HPDE6-E6E7 (cell line): ENCODE data around the gene AGFG2.
"Not testable (repeated sequence)": the region's sequence is repeated elsewhere in the genome, so short reads cannot be mapped to it uniquely, and the experiment has no call there.

Experiments
- DNase-seq: peaks from one replicate; pipeline ENCODE4 v3.0.0; 2011; ENCODE audit warnings: missing footprints; ENCODE audit errors: extremely low spot score

The AGFG2 gene

DNA sequence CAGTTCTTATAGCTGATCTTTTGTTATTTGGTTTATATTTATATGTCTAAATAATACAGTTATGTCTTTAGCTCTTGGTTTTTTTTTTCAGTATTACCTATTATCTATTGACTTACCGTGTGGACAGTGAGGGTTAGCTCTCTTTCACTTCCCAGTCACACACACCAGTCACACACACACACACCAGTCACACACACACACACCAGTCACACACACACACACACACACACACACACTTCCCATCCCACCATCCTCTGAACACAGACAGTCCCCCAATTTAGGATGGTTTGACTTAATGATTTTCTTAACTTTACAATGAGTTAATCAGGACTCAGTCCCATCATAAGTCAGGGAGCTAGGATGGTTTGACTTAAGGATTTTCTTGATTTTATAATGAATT, 18.9 kb upstream of the AGFG2 start:
- DNase-seq, result no peak

GRCh38 chr7:100521076-100521475, 17.9 kb upstream of the AGFG2 start:
- no peak for DNase-seq

GRCh38 chr7:100521909-100522593, 17.0 kb upstream of the AGFG2 start:
- not testable (repeated sequence) for DNase-seq

DNA sequence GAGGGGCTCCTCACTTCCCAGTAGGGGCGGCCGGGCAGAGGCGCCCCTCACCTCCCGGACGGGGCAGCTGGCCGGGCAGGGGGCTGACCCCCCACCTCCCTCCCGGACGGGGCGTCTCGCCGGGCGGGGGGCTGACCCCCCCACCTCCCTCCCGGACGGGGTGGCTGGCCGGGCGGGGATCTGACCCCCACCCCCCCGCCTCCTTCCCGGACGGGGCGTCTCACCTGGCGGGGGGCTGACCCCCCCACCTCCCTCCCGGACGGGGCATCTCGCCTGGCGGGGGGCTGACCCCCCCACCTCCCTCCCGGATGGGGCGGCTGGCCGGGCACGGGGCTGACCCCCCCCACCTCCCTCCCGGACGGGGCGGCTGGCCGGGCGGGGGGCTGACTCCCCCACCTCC, 15.8 kb upstream of the AGFG2 start:
- not testable (repeated sequence) for DNase-seq

DNA sequence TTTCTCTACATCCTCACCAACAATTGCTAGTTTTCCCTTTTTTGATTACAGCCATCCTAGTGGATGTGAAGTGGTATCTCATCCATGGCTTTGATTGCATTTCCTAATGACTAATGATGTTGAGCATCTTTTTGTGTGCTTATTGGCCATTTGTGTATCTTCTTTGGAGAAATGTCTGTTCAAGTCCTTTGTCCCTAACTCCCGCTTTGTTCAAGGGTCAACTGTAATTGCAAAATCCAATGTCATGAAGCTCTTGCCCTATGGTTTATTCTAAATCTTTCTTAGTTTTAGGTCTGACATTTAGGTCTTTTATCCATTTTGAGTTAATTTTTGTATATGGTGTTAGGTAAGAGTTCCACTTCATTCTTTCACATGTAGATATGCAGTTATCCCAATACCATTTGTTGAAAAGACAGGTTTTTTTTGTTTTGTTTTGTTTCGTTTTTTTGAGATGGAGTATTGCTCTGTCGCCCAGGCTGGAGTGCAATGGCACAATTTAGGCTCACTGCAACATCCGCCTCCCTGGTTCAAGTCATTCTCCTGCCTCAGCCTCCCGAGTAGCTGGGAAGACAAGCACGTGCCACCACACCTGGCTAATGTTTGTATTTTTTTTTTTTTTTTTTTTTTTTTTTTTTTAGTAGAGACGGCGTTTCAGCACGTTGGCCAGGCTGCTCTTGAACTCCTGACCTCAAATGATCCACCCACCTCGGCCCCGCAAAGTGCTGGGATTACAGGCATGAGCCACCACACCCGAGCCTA, 10.7 kb upstream of the AGFG2 start:
- not testable (repeated sequence) for DNase-seq

GRCh38 chr7:100532165-100533022, 6.6 kb upstream of the AGFG2 start:
- no peak for DNase-seq

DNA sequence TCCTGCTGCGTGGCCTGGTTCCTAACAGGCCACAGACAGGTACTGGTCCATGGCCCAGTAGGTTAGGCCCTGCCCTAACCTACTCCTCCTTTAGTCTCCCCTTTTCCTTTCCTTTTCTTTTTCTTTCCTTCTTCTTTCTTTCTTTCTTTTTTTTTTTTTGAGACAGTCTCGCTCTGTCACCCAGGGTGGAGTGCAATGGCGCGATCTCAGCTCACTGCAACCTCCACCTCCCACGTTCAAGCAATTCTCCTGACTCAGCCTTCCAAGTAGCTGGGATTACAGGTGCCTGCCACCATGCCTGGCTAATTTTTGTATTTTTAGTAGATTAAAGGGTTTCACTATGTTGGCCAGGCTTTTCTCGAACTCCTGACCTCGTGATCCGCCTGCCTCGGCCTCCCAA, 3.0 kb upstream of the AGFG2 start:
- not testable (repeated sequence) for DNase-seq

- not testable (repeated sequence) for DNase-seq
Observed at GRCh38 chr7:100536695-100537094, 2.3 kb upstream of the AGFG2 start.

DNA sequence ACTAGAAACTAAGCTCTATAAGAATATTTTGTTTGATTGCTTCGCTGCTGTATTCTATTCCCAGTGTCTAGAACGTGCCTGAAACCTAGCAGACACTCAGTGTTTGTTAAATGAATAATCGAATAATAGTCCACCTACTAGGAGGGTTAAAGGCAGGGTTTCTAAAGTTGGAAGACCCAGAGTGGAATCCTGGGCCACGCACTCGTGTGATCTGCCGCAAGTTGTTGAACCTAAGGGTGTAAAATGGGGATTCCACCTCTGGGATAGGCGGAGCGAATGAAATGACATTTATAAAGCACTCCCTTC, 702 bp upstream of the AGFG2 start:
- DNase-seq, result no peak

GRCh38 chr7:100539436-100540006, 518 bp downstream of the AGFG2 start:
- DNase-seq, result no peak

GRCh38 chr7:100540073-100540723, 1.2 kb downstream of the AGFG2 start:
- DNase-seq, result no peak

DNA sequence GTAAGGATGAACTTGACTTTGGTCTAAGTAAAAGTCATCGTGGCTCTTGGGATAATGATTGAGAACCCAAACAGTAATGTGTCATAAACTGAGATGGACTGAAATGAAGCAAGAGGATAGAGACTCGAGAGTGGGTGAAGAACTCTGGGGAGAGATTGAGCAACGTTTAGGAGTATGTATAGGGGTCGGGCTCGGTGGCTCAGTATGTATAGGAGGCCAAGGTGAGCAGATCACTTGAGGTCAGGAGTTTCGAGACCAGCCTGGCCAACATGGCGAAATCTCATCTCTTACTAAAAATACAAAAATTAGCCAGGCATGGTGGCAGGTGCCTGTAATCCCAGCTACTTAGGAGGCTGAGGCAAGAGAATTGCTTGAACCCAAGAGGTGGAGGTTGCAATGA, 2.3 kb downstream of the AGFG2 start:
- not testable (repeated sequence) for DNase-seq

DNA sequence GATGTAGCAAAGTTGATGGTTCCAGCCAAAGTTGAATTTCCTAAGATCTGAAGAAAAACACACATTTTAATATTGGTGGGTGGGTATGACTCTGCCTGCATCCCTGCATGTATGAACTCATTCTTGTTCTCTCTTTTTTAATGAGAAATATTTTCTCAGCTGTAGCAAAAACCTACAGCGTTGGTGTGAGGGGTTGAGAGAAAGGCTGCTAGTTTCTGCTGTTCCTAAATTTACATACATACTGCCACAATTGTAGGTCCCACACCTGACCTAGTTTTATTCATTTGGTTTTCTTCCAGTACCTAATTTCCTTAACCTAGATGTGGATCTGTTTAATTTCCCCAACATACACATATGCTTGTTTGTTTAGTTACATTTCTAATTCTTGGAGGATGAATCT, 4.6 kb downstream of the AGFG2 start:
- DNase-seq, result no peak

GRCh38 chr7:100544386-100544785, 5.4 kb downstream of the AGFG2 start:
- no peak for DNase-seq

DNA sequence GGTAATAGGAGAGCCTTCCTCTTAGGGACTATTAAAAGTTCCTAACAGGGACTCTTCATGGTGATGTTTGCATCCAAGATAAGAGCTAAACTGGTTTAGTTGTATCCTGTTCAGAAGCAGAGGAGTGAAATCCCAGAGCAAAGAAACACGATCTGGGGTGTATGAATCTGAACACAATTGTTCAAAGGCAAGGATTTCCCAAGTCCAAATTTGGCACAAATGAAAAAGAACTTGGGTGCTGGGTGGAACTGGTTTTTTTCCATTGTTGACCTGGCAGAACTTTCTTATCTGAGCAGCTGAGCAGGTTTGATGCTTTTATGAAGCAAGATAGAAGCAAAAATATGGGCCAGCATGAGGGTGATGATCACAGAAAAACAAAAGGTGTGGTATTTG, 6.0 kb downstream of the AGFG2 start:
- DNase-seq, result no peak

DNA sequence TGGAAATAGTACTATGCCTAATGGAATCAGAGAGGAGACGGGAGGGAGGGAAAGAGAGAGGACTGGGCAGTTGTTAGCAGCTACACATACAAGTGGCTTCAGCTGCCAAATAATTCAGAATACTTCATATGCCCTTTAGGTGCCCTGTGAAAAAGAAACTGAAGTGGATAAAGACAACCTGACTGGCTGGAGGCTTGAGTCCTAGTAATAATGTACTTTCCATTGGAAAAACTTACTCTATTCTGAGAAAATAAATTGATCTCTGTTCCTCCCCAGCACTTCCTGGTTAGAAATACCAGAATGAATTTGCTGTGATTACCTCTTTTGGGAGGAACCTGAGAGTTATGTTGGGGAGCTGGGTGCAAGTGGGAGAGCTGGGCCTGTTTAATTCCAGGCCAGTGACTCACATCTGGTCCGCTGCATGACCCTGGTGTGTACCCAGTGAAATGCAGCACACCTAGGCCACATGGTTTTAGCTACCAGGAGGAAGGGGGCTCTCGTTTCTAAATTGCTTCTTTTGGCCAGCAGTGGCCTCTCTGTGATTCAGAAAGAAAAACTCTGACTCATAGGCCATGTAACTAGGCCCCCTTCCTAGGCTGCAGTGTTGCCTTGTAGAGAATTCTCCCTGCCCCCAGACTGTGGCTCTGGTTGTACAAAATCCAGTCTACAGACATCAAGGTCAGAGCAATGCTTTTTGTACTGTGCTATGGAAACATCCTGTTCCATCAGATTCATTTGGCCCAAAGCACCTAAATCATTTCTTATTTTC, 6.5 kb downstream of the AGFG2 start:
- DNase-seq, result peak; percentile 90

DNA sequence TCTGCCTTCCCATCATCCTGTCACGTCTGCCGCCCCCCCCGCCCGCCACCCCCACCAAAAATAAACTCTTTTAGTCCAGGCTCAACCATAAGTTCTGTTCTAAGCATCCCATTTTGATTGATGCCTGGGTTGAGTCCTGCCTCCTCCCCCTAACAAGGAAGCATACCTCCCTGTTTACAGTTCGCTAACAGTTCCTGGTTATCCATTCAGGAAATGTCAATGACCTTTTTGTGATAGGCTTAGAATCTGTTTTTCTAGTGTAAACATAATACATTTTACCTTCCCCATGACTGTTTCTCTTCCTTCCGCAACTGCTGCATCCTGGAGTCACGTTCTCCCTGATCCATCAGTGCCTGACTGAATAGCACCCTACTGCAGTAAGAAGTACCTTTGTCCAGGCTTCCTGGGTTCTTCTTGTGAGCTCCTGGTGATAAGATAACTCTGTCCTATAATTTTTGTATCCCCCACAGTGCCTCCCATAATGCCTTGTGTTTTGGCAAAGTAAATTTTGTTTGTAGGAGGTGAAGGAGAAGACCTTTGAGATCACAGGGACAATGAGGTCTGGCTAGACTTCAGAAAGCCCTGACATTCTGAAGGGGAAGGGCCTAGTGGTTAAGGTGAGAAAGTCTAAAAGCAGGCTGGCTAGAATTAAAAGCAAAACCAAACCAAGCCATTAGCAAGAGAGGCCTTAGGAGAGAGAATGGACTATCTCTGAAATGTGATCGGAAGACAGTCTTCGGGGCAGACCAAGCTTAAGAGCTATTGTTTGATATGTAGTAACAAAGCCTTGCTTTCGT, 7.3 kb downstream of the AGFG2 start:
- DNase-seq, result no peak

DNA sequence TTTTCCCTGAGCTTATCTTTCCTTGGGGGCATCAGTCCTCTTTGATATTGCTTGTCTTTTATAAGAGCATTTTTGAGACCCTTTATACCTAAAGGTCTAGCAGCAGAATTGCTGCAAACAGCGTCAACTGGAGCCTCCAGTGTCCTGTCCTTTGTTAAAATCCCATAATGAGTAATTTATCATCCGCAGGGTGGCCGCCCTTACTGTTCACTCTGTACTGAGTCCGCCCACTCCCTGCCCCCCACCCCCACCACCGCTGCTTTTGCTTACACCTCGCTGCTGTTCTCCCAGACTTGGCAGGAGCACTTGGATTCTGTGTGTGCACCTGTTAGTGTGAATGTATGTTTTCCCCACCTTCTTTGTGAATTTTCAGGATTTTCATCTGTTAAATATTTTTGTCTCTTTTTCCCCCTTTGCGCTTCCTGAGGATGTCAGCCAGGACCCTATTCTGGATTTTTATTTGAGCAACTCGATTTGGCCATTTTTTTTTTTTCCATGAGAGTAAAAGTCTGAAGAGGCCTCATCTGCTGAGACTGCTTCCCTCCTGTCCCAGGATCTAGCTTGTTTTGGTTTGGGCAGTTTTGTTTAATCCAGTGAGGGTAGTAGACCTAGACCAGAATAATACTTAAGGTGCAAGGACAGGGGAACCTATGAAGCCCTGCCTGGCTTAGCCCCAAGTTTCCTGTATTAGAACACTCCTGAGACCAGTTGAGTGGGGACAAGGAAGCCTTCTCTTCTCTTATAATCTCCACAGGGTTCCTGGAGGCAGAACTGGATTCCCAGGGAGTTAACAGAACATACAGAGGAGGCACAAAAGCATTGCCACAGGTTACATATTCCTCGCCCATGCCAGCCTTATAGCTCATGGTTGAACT, 8.2 kb downstream of the AGFG2 start:
- DNase-seq, result no peak

DNA sequence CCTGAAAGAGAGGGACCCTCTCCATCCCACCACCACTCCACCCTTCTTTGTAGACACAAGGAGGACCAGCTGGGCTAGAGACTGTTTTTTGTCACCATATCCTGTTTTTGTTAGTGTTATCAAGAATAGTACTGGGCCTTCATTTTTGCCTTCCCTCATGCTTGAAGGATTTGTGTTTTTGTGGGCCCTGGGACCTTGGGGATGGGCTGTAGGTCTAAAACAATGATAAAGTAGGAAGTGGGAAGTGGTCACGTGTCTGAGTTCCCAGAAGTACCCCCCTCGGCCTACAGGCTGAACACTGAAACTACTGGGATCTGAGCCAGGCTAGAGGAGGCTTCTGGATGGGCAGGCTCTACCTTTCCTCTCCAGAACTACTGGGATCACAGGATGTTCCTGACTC, 8.9 kb downstream of the AGFG2 start:
- no peak for DNase-seq
